Mucosa of descending colon (tissue), 3 donors: ENCODE measurements around the gene TTBK1. TPM values are rescaled to one million over a fixed set of nuclear protein-coding genes. Genes with fewer than 3 reads are reported as not detected.

Source experiments
- ATAC-seq: fragments of 200-7000 bp; cut with Tn5 transposase; one replicate; pipeline ENCODE4 v1.9.1; 2020; ENCODE audit warnings: mild to moderate bottlenecking, moderate library complexity
- DNase-seq, 3 donors: peaks; one replicate each; pipeline ENCODE4 v3.0.0-alpha.2; 2020
- H3K36me3 ChIP-seq: fragments of 200-600 bp; one replicate; pipeline ENCODE4 v1.8.0; 2021; ENCODE audit warnings: low read depth, mild to moderate bottlenecking
- H3K4me1 ChIP-seq: fragments of 200-600 bp; one replicate; pipeline ENCODE4 v1.8.0; 2021; ENCODE audit warnings: low read depth, mild to moderate bottlenecking
- H3K4me3 ChIP-seq: fragments of 200-600 bp; one replicate; pipeline ENCODE4 v1.8.0; 2021; ENCODE audit warnings: mild to moderate bottlenecking
- H3K9me3 ChIP-seq: fragments of 200-600 bp; one replicate; pipeline ENCODE4 v1.8.0; 2021; ENCODE audit warnings: mild to moderate bottlenecking
- CTCF ChIP-seq: fragments of 200-600 bp; IDR thresholded peaks from one replicate; pipeline ENCODE4 v1.8.0; 2022; ENCODE audit warnings: antibody characterized with exemption, mild to moderate bottlenecking
- intact Hi-C, 2 donors: fragments of 100-400 bp; cut with DNase I in 1 of 2; cut with micrococcal nuclease in 1 of 2; formaldehyde crosslinking; loops; one replicate each; pipeline versions ENCODE4 v1.11.0 to v1.11.1; 2022; cut with DNase I, micrococcal nuclease
- total RNA-seq, 3 donors: library from RNA; stranded (reverse); fragmentation: NEBNext Ultra II Directional in 2 of 3; extraction: Animal tissue kit (Norgen Biotek cat#: 25700) in 2 of 3; gene quantifications; one replicate each; pipeline versions ENCODE4 v1.2.1 to v1.2.4, GENCODE V29; 2021 to 2023
- donor health status: DM: no; HTN: no; CAD: no; lungs with moderate emphysema.
- donor health status: DM: no; HTN: no; CAD: no.
- donor health status: DM: no; HTN: yes; CAD: no.

TTBK1 gene
- total RNA-seq, 3 donors from 2014 or later = 0.24 to 0.95 (median 0.93) TPM

- intact Hi-C loops = no loop called here
- no peaks in the 10 kb centered on the region for H3K36me3 ChIP-seq
- peak in 2 of 3 donors; percentile 20 to 26 for DNase-seq
- ATAC-seq = no peak
- H3K4me1 ChIP-seq = peaks cover 53% of the 10 kb centered on the region
- TF ChIP-seq CTCF = no peak
- H3K4me3 ChIP-seq = no peak overlapping the region
- H3K9me3 ChIP-seq = no peaks in the 10 kb centered on the region
Observed at GRCh38 chr6:43271103-43271815, 28.0 kb downstream of the TTBK1 start.

- H3K36me3 ChIP-seq = no peaks in the 10 kb centered on the region
- H3K4me3 ChIP-seq = no peak overlapping the region
- peaks cover 60% of the 10 kb centered on the region for H3K4me1 ChIP-seq
- intact Hi-C loops = no loop called here
- ATAC-seq (no peak), DNase-seq (no peak)
- no peak for TF ChIP-seq CTCF
- no peaks in the 10 kb centered on the region for H3K9me3 ChIP-seq
Observed at GRCh38 chr6:43271944-43272343, 28.7 kb downstream of the TTBK1 start.

GRCh38 chr6:43273707-43274106 lies 30.4 kb downstream of the TTBK1 start:
- intact Hi-C loops = no loop called here
- DNase-seq = peak in 1 of 3 donors; percentile 17
- TF ChIP-seq CTCF = no peak

GRCh38 chr6:43274127-43274915 lies 31.0 kb downstream of the TTBK1 start:
- no peak overlapping the region for H3K4me3 ChIP-seq
- H3K4me1 ChIP-seq = peaks cover 55% of the 10 kb centered on the region
- ATAC-seq (no peak), DNase-seq (peak in 1 of 3 donors; percentile 10)
- no peaks in the 10 kb centered on the region for H3K36me3 ChIP-seq
- intact Hi-C loops = no loop called here
- TF ChIP-seq CTCF = no peak
- no peaks in the 10 kb centered on the region for H3K9me3 ChIP-seq

More at GRCh38 chr6:43273707-43274106, 30.4 kb downstream of the TTBK1 start:
- no peaks in the 10 kb centered on the region for H3K9me3 ChIP-seq
- H3K4me1 ChIP-seq = peaks cover 60% of the 10 kb centered on the region
- no peak overlapping the region for H3K4me3 ChIP-seq
- ATAC-seq = no peak
- no peaks in the 10 kb centered on the region for H3K36me3 ChIP-seq

- H3K4me1 ChIP-seq = peaks cover 48% of the 10 kb centered on the region
- H3K36me3 ChIP-seq = no peaks in the 10 kb centered on the region
- TF ChIP-seq CTCF = no peak
- no peaks in the 10 kb centered on the region for H3K9me3 ChIP-seq
- peak; percentile 81 to 90 (median 83) for DNase-seq
- no peak overlapping the region for H3K4me3 ChIP-seq
- peak; percentile 53 for ATAC-seq
- intact Hi-C loops = no loop called here
Observed at GRCh38 chr6:43274916-43275597, 31.8 kb downstream of the TTBK1 start.
